ENCODE data around the gene YES1.
A peak's percentile ranks its signal among the peaks of the same experiment; 100 is the strongest.

YES1 gene

DNA sequence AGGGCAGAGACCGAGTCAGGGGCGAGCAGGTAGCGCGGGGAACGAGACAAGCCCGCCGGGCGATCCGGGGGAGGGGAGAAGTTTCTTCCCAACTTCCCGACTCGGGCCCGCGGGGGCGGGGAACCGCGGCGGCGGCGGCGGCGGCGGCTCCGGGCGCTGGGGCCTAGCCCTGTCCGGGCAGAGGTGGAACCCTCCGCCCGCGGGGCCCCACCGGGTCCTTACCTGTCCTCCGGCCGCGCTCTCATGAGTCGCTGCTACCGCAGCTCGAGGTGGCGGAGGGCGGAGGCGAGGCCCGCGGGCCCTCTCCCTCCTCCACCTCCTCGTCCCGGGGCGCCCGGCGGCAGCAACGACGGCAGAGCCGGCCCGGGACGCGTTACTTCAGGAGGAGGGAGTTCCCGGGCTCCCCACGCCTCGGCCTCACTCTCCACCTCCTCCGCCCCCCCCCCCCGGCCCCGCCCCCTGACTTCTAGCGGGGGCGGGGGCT, at the start of gene YES1:
Gene YES1, minus strand, starts transcription at position 351 of the 484 bp plus-strand sequence. CDS start 55,415 bp downstream, outside the sequence.
- Histone ChIP-seq H3K4me1 (peaks cover 55 to 79% (median 60%) of the 10 kb centered on the region in 10 experiments), H3K36me3 (peaks cover 0 to 8% (median 0%) of the 10 kb centered on the region in 11 experiments; a peak in 1 of 22 replicates), H4K20me1 (peaks cover 35 to 50% (median 43%) of the 10 kb centered on the region in 11 experiments), H3K9me3 (replicated peaks in 1 of 11) (peaks cover 0 to 4% (median 0%) of the 10 kb centered on the region in 11 experiments; a peak in 3 of 22 replicates), H3K27ac (peak within 1 kb of the TSS; percentile 97 to 100 (median 98)), H3K4me2 (peak within 1 kb of the TSS; percentile 65 to 89 (median 82)), H3K4me3 (peak within 1 kb of the TSS; percentile 80 to 97 (median 89)), H3K9ac (peak within 1 kb of the TSS; percentile 93 to 99 (median 97)), H3K27me3 (peaks cover 0 to 71% (median 0%) of the 10 kb centered on the region in 11 experiments; a peak in 8 of 22 replicates)
- TF ChIP-seq Cebpa-rat (IDR thresholded peaks at IDR 0.05), result no peak

DNA sequence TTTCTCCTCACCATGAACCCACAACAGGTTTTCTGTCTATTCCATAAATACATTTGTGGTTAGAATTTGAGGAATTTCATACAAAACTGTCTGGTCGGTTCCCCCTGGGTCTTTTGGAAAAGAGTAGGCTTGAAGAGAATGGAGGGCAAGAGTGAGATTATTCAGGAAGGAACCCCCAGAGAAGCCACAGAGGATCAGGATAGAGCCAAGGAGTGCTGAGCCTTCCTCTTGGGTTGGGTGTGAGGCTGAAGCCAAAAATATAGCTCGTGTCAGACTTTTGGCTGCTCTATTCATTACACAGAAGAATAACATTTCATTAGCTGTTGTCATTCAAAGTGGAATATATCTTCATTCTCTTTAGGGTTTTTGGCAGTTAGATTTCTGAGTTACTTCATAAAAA, 45.9 kb upstream of the YES1 start:
- Histone ChIP-seq H3K36me3 (no peaks in the 10 kb centered on the region), H3K9me3 (replicated peaks in 1 of 11) (no peaks in the 10 kb centered on the region; a peak in 1 of 22 replicates), H3K9ac (no peak overlapping the region), H3K4me2 (no peak overlapping the region), H3K27me3 (no peaks in the 10 kb centered on the region), H3K4me1 (peaks cover 0 to 5% (median 0%) of the 10 kb centered on the region in 10 experiments; a peak in 1 of 20 replicates), H3K4me3 (no peak overlapping the region), H3K27ac (no peak overlapping the region), H4K20me1 (no peaks in the 10 kb centered on the region)
- no peak for TF ChIP-seq Cebpa-rat (IDR thresholded peaks at IDR 0.05)

DNA sequence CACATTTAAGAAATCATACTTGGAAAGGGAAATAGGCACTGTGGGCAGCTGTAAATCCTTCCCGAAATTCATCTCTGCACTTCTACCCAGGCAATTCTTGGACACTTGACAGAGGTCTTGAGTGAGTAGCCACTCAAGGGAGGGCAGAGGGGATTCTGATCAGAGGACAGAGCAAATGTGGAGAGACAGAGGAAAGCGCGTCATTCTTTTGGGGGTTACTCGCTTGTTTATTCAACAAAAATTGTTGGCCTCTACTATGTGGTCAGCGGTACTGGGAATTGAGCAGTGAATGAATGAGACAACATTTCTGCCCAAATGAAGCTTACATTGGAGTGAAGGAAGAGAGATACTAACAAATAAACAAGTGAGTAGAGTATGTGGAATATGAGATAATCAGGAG, 41.4 kb upstream of the YES1 start:
- H3K9ac ChIP-seq, result no peak overlapping the region
- H3K4me3 ChIP-seq, result no peak overlapping the region

DNA sequence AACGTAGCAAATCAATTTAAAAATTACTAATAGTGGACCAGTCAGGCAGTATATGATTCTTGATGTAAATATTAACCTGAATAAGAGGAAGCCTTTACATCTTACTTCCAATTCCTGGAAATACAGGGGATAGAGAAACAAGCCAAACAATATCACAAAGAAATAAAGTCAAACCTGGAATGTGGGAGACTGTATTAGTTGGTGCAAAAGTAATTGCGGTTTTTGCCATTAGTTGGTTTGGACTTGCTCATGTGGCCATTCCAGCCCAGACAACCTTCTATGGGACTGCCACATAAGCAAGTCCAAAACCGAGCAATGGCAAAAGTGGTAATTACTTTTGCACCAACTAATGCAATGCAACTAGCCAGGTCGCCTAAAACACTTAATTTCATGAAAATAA, 38.9 kb upstream of the YES1 start:
- Histone ChIP-seq H3K36me3 (no peaks in the 10 kb centered on the region), H3K9ac (no peak overlapping the region), H3K4me1 (peaks cover 0 to 17% (median 0%) of the 10 kb centered on the region in 10 experiments; a peak in 6 of 20 replicates), H3K27ac (no peak overlapping the region), H4K20me1 (no peaks in the 10 kb centered on the region), H3K9me3 (replicated peaks in 1 of 11) (no peaks in the 10 kb centered on the region; a peak in 1 of 22 replicates), H3K4me2 (no peak overlapping the region), H3K27me3 (no peaks in the 10 kb centered on the region), H3K4me3 (no peak overlapping the region)
- TF ChIP-seq Cebpa-rat (IDR thresholded peaks at IDR 0.05), result no peak

More for the DNA sequence above, 41.4 kb upstream of the YES1 start:
- TF ChIP-seq Cebpa-rat (IDR thresholded peaks at IDR 0.05), result no peak
- Histone ChIP-seq H3K27me3 (no peaks in the 10 kb centered on the region), H3K9me3 (replicated peaks in 1 of 11) (no peaks in the 10 kb centered on the region; a peak in 1 of 22 replicates), H3K4me1 (peaks cover 0 to 2% (median 0%) of the 10 kb centered on the region in 10 experiments; a peak in 5 of 20 replicates), H3K36me3 (no peaks in the 10 kb centered on the region), H4K20me1 (no peaks in the 10 kb centered on the region), H3K4me2 (no peak overlapping the region), H3K27ac (no peak overlapping the region)

DNA sequence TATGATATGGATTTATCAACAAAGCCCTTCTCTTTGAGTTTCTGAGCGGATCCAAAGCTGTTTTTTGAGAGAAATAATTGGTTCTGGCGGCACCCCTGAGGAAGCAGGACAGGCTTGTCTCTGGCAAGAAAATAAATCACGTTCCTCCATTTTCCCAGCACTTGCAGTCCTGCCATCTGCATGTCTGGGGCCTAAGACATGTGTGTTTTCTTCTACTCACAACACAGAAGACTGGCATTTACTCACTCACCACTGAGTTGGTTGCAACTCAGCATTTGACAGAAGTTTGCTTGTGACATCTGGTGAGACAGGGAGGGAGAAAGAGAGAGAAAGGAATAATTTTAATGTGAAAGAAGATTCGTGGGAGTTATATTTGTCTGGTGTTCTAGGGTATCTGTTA, 37.0 kb upstream of the YES1 start:
- no peaks in the 10 kb centered on the region; a peak in 1 of 22 replicates for H3K9me3 ChIP-seq (replicated peaks in 1 of 11)
- H3K27ac ChIP-seq, result no peak overlapping the region
- peaks cover 6 to 33% (median 14%) of the 10 kb centered on the region in 10 experiments; a peak in 18 of 20 replicates for H3K4me1 ChIP-seq
- H3K27me3 ChIP-seq, result no peaks in the 10 kb centered on the region
- H3K4me2 ChIP-seq, result no peak overlapping the region
- no peaks in the 10 kb centered on the region for H4K20me1 ChIP-seq
- H3K4me3 ChIP-seq, result no peak overlapping the region
- H3K36me3 ChIP-seq, result no peaks in the 10 kb centered on the region
- H3K9ac ChIP-seq, result no peak overlapping the region
- no peak for TF ChIP-seq Cebpa-rat (IDR thresholded peaks at IDR 0.05)

DNA sequence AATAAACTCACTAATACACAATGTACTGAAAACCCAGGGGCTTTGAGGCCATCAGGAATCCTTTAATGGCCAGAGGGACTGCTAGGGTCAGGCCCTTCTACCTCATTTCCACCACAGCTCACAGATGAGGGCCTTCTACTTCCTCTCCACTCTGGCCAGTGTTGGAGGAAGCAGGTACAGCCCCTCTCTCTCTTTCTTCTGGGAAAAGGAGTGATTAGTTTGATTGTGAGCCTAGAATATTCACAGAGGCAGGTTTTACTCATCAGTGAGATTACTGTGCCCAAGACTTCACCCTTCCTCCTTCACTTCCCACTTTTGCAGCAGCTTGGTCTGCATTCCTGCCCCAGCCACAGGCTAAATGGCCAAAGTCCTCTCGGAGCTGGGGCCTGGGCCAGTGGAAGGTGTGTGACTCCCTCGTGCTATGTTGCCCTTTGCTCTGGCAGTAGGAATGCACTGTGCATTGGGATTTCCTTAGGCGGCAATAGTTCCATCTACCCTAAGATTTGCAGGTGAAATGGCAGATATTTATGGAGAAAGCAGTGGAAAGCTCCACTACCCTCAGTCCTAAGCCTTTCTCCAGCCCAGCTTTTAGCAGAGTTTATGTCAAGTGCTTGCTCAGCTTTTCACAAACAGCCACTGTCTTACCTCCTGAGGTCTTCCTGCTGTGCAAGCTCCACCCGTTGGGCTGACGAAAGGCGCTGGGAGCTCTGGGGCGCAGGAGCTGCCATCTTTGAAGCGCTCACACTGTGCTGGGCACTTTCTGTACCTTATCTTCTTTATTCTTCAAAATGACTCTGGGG, 36.2 kb upstream of the YES1 start:
- no peaks in the 10 kb centered on the region for H3K9me3 ChIP-seq (replicated peaks in 1 of 11)
- peak overlapping the region in 2 of 11 experiments; percentile 46 to 65; a peak in 4 of 22 replicates for H3K4me2 ChIP-seq
- no peaks in the 10 kb centered on the region for H4K20me1 ChIP-seq
- no peaks in the 10 kb centered on the region for H3K36me3 ChIP-seq
- peaks cover 6 to 33% (median 14%) of the 10 kb centered on the region in 10 experiments; a peak in 18 of 20 replicates for H3K4me1 ChIP-seq
- H3K4me3 ChIP-seq, result no peak overlapping the region
- no peak overlapping the region for H3K9ac ChIP-seq
- no peaks in the 10 kb centered on the region for H3K27me3 ChIP-seq
- no peak overlapping the region for H3K27ac ChIP-seq
- TF ChIP-seq Cebpa-rat (IDR thresholded peaks at IDR 0.05), result no peak

DNA sequence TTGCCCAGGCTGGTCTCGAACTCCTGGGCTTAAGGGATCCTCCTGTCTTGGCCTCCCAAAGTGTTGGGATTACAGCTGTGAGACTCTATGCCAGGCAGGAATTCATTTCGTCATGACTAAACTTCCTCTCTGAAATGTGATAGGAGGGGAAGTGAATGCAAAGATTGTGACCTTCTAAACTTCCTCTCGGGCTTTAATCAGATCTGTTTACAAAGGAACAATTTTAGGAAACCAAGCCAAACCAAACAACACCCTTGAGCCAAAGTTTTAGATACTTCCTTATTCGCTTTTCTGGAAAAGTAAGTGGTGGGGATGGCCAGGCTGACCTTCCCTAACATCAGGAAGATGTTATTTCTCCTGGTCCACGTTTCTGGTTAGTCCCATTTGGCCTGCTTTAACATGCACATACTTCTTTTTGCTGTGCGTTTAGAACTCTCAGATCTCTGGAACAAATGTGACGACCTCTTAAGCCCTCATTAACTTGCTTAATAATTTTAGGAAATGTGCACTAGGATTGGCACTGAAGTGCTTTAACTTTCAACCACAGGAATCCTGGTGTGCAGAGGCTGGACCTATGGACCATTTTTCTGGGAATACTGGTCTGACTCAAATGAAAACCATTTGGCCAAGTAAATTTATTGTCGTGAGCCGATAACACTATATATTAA, 33.2 kb upstream of the YES1 start:
- Histone ChIP-seq H3K27me3 (no peaks in the 10 kb centered on the region), H3K4me1 (peaks cover 6 to 39% (median 14%) of the 10 kb centered on the region in 10 experiments; a peak in 18 of 20 replicates), H3K9ac (no peak overlapping the region; a peak in 1 of 22 replicates), H3K4me3 (0 out of 20 replicates have a peak overlapping the region, but pooled peaks of 1 of the 10 experiments have one; percentile 41), H3K4me2 (peak overlapping the region; percentile 21 to 69 (median 52); a peak in 20 of 22 replicates), H3K9me3 (replicated peaks in 1 of 11) (no peaks in the 10 kb centered on the region), H4K20me1 (no peaks in the 10 kb centered on the region), H3K27ac (peak overlapping the region in 8 of 11 experiments; percentile 28 to 68 (median 51); a peak in 14 of 22 replicates), H3K36me3 (no peaks in the 10 kb centered on the region)
- no peak for TF ChIP-seq Cebpa-rat (IDR thresholded peaks at IDR 0.05)

DNA sequence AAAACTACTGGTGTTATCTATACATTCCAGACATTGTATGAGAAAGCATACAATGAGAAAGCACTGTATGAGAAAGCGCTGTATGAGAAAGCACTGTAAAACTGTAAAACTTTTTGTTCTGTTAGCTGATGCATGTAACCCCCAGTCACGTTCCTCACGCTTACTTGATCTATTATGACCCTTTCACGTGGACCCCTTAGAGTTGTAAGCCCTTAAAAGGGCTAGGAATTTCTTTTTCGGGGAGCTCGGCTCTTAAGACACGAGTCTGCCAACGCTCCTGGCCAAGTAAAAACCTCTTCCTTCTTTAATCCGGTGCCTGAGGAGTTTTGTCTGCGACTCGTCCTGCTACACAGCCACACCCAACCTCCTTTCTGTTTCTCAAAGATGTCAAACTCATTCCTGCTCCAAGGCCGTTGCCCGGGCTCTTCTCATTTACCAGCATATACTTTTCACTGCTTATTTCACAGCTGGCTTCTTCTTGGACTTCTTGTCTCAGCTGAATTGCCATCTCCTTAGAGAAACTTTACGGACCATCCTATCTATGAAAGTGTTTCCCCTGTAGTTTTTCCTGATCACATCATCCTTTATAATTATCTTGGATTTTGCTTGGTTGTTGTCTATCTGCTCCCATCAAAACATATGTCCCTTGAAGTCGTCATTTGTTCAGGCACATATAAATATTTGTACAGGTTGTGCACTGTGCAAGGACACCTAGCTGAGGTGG, 29.8 kb upstream of the YES1 start:
- no peak overlapping the region for H3K9ac ChIP-seq
- H4K20me1 ChIP-seq, result no peaks in the 10 kb centered on the region
- H3K27ac ChIP-seq, result no peak overlapping the region
- peak overlapping the region in 3 of 11 experiments; percentile 15 to 30 (median 25); a peak in 4 of 22 replicates for H3K4me2 ChIP-seq
- no peaks in the 10 kb centered on the region for H3K9me3 ChIP-seq (replicated peaks in 1 of 11)
- H3K4me3 ChIP-seq, result no peak overlapping the region
- no peaks in the 10 kb centered on the region for H3K36me3 ChIP-seq
- no peak for TF ChIP-seq Cebpa-rat (IDR thresholded peaks at IDR 0.05)
- no peaks in the 10 kb centered on the region for H3K27me3 ChIP-seq
- H3K4me1 ChIP-seq, result peaks cover 7 to 26% (median 15%) of the 10 kb centered on the region in 10 experiments; a peak in 19 of 20 replicates

Measured in BLaER1 treated with 17β-estradiol and CSF1 and Interleukin-3, amounts not matched to agents 10 nM and 100 nM (cell line).